ENCODE data around the gene NGDN. TPM values are rescaled to one million over a fixed set of nuclear protein-coding genes. Genes with fewer than 3 reads are reported as not detected.

Gene NGDN
- total RNA-seq, 4 donors from 2014 or later: 34.0 to 41.7 (median 37.3) TPM

- no peak for TF ChIP-seq POLR2A (IDR thresholded peaks at IDR 0.05)
- TF ChIP-seq CTCF (IDR thresholded peaks at IDR 0.05): no peak
- intact Hi-C loops (cut with DNase I; ENCODE audit: low total_unique reads): no loop called here
- 65 to 73% methylated on average over 8 of the region's 8 CpGs for WGBS, 2 donors
- H3K4me3 ChIP-seq (ENCODE audit: low read depth, poor library complexity, severe bottlenecking): no peak overlapping the region
- DNase-seq (ENCODE audit: low spot score in 2 of 2): peak in 1 of 2 donors; percentile 64
These were observed 32.1 kb upstream of the NGDN start for GRCh38 chr14:23437133-23438100.

- no peak overlapping the region for H3K4me3 ChIP-seq (ENCODE audit: low read depth, poor library complexity, severe bottlenecking)
- WGBS, 2 donors: 61 to 66% methylated on average over 15 of the region's 15 CpGs
- no peak for TF ChIP-seq POLR2A (IDR thresholded peaks at IDR 0.05)
- TF ChIP-seq CTCF (IDR thresholded peaks at IDR 0.05): no peak
- intact Hi-C loops (cut with DNase I; ENCODE audit: low total_unique reads): no loop called here
- DNase-seq (ENCODE audit: low spot score in 2 of 2): peak in 1 of 2 donors; percentile 75
These were observed 31.2 kb upstream of the NGDN start for GRCh38 chr14:23438101-23438971.

- no peak for TF ChIP-seq CTCF (IDR thresholded peaks at IDR 0.05)
- TF ChIP-seq POLR2A (IDR thresholded peaks at IDR 0.05): no peak
- 81 to 90% methylated on average over 6 of the region's 6 CpGs for WGBS, 2 donors
- no peak overlapping the region for H3K4me3 ChIP-seq (ENCODE audit: low read depth, poor library complexity, severe bottlenecking)
- DNase-seq (ENCODE audit: low spot score in 2 of 2): peak in 1 of 2 donors; percentile 64
- intact Hi-C loops (cut with DNase I; ENCODE audit: low total_unique reads): no loop called here
These were observed 30.2 kb upstream of the NGDN start for GRCh38 chr14:23439107-23439835.

- TF ChIP-seq CTCF (IDR thresholded peaks at IDR 0.05) (no peak), POLR2A (IDR thresholded peaks at IDR 0.05) (no peak)
- no peak overlapping the region for H3K4me3 ChIP-seq (ENCODE audit: low read depth, poor library complexity, severe bottlenecking)
- DNase-seq (ENCODE audit: low spot score in 2 of 2): no peak
- 5 to 11% methylated on average over 1 of the region's 1 CpG for WGBS, 2 donors
- intact Hi-C loops (cut with DNase I; ENCODE audit: low total_unique reads): loop anchor here (10.0 kb wide), 1 partner anchor 96 kb away; no protein-coding TSS in a partner anchor
These were observed 28.4 kb upstream of the NGDN start for GRCh38 chr14:23441076-23441475.

GRCh38 chr14:23442721-23443356 lies 26.7 kb upstream of the NGDN start:
- no peak overlapping the region for H3K4me3 ChIP-seq (ENCODE audit: low read depth, poor library complexity, severe bottlenecking)
- TF ChIP-seq CTCF (IDR thresholded peaks at IDR 0.05) (no peak), POLR2A (IDR thresholded peaks at IDR 0.05) (no peak)
- WGBS, 2 donors: 84 to 85% methylated on average over 9 of the region's 9 CpGs
- intact Hi-C loops (cut with DNase I; ENCODE audit: low total_unique reads): loop anchor here (10.0 kb wide), 1 partner anchor 98 kb away; no protein-coding TSS in a partner anchor
- peak in 1 of 2 donors; percentile 77 for DNase-seq (ENCODE audit: low spot score in 2 of 2)

All from lower leg skin (tissue), 4 donors.